Loucy (cell line): Measurements from ENCODE around the gene AUH.

ENCODE experiments used
- H2AFZ ChIP-seq: fragments of 200-600 bp; sonication (generic); 2 replicates; pipeline ENCODE4 v1.6.0; 2016; ENCODE audit warnings: antibody characterized with exemption, mild to moderate bottlenecking, low read length, moderate library complexity
- H3F3A ChIP-seq: fragments of 200-600 bp; 2 replicates; pipeline ENCODE4 v1.6.0; 2016; ENCODE audit warnings: antibody characterized with exemption, low read depth, mild to moderate bottlenecking
- H3K27me3 ChIP-seq: fragments of 200-600 bp; sonication (generic); 2 replicates; pipeline ENCODE4 v1.6.1; 2014; ENCODE audit warnings: low read length, mild to moderate bottlenecking; ENCODE audit not compliant: insufficient read depth, poor library complexity, severe bottlenecking
- H3K36me3 ChIP-seq: fragments of 200-600 bp; sonication (generic); 2 replicates; pipeline ENCODE4 v1.6.1; 2016; ENCODE audit warnings: low read length; ENCODE audit not compliant: insufficient read depth
- H3K4me1 ChIP-seq: fragments of 200-600 bp; sonication (generic); 2 replicates; pipeline ENCODE4 v1.5.1; 2014; ENCODE audit warnings: low read length, mild to moderate bottlenecking; ENCODE audit not compliant: insufficient read depth, poor library complexity, severe bottlenecking
- H3K4me2 ChIP-seq: fragments of 200-600 bp; sonication (generic); 2 replicates; pipeline ENCODE4 v1.6.0; 2014; ENCODE audit warnings: antibody characterized with exemption, low read length, low read depth, mild to moderate bottlenecking; ENCODE audit not compliant: poor library complexity, severe bottlenecking
- H3K4me3 ChIP-seq: fragments of 200-600 bp; sonication (generic); 2 replicates; pipeline ENCODE4 v1.5.1; 2014; ENCODE audit warnings: low read length, mild to moderate bottlenecking, mixed read lengths; ENCODE audit not compliant: poor library complexity, severe bottlenecking
- H3K79me2 ChIP-seq: fragments of 200-600 bp; sonication (generic); 2 replicates; pipeline ENCODE4 v1.6.1; 2014; ENCODE audit warnings: low read length; ENCODE audit not compliant: insufficient read depth
- H3K9ac ChIP-seq: fragments of 200-600 bp; sonication (generic); 2 replicates; pipeline ENCODE4 v1.6.0; 2014; ENCODE audit warnings: mild to moderate bottlenecking, low read depth, low read length, moderate library complexity; ENCODE audit not compliant: poor library complexity, severe bottlenecking
- H3K9me2 ChIP-seq: fragments of 200-600 bp; sonication (generic); replicated peaks from 2 replicates; pipeline ENCODE4 v1.6.1; 2016; ENCODE audit warnings: low read depth, low read length, mixed read lengths
- H3K9me3 ChIP-seq: fragments of 200-600 bp; sonication (generic); 2 replicates; pipeline ENCODE4 v1.6.1; 2014; ENCODE audit warnings: mild to moderate bottlenecking, antibody characterized with exemption, low read length, low read depth; ENCODE audit not compliant: insufficient read depth
- H4K20me1 ChIP-seq: fragments of 200-600 bp; sonication (generic); 2 replicates; pipeline ENCODE4 v1.6.0; 2014; ENCODE audit warnings: antibody characterized with exemption, low read length, mild to moderate bottlenecking; ENCODE audit not compliant: insufficient read depth, poor library complexity, severe bottlenecking
- EZH2phosphoT487 ChIP-seq: fragments of 200-600 bp; IDR thresholded peaks from 2 replicates; pipeline ENCODE4 v1.6.1; 2018; ENCODE audit warnings: antibody characterized with exemption, mild to moderate bottlenecking, moderate library complexity, borderline replicate concordance
- TF ChIP-seq, protein P1 (sequence below): fragments of 200-600 bp; sonication (generic); conservative IDR thresholded peaks from 2 replicates; pipeline ENCODE4 v1.5.1; 2014; ENCODE audit warnings: mild to moderate bottlenecking, antibody characterized with exemption, low read length

AUH gene

DNA sequence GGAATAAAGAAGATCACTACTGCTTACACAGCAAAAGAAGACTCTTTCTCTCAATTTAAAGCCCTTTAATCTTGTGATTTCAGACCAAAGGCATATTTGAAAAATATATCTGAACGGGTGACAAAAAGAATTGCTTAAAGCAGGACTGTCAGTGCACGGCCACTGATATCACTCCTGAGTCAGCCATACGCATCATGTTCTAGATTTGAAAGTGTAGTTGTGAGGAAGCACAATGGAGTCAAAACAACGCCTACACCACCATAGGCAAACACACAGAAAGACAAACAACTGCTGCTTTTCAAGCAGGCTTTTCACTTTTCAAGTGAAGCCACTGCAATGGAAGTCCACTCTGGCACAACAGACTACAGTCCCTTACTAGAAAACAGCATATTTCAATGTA lies 141.7 kb downstream of the AUH start:
- TF ChIP-seq, protein P1, sequence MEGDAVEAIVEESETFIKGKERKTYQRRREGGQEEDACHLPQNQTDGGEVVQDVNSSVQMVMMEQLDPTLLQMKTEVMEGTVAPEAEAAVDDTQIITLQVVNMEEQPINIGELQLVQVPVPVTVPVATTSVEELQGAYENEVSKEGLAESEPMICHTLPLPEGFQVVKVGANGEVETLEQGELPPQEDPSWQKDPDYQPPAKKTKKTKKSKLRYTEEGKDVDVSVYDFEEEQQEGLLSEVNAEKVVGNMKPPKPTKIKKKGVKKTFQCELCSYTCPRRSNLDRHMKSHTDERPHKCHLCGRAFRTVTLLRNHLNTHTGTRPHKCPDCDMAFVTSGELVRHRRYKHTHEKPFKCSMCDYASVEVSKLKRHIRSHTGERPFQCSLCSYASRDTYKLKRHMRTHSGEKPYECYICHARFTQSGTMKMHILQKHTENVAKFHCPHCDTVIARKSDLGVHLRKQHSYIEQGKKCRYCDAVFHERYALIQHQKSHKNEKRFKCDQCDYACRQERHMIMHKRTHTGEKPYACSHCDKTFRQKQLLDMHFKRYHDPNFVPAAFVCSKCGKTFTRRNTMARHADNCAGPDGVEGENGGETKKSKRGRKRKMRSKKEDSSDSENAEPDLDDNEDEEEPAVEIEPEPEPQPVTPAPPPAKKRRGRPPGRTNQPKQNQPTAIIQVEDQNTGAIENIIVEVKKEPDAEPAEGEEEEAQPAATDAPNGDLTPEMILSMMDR, result no peak
- no peak for TF ChIP-seq EZH2phosphoT487
- Histone ChIP-seq H3K4me3 (no peak overlapping the region), H4K20me1 (no peaks in the 10 kb centered on the region)

DNA sequence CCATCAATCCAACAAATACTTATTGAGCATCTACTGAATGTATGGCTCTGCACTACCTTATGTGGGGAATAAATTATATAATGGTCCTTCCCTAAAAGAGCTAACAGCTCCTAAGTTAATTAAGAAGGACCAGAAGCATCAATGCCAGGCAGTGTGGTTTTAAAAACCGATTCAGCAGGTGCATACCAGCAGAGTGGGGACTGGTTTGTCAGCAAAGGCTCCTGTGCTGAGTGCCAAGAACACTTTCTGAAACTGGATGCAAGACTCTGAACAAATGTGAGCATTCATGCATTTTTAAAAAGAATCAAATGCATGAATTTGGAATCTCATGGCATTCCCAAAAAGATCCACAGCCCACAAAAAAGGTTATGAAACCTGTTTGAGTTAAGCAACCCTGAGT lies 142.2 kb downstream of the AUH start:
- no peak for TF ChIP-seq EZH2phosphoT487
- TF ChIP-seq, protein P1, result no peak
- Histone ChIP-seq H3K4me1 (no peaks in the 10 kb centered on the region), H3K9me2 (no peaks in the 10 kb centered on the region), H3F3A (no peaks in the 10 kb centered on the region), H2AFZ (no peak overlapping the region), H3K27me3 (no peaks in the 10 kb centered on the region), H3K36me3 (peaks cover 19% of the 10 kb centered on the region; the same call in 1 of the 2 replicates), H4K20me1 (no peaks in the 10 kb centered on the region), H3K4me3 (no peak overlapping the region), H3K9ac (no peak overlapping the region), H3K79me2 (no peaks in the 10 kb centered on the region), H3K4me2 (no peak overlapping the region), H3K9me3 (no peaks in the 10 kb centered on the region)

More for the DNA sequence above, 141.7 kb downstream of the AUH start:
- Histone ChIP-seq H3K9me2 (no peaks in the 10 kb centered on the region), H2AFZ (no peak overlapping the region), H3K9ac (no peak overlapping the region), H3F3A (no peaks in the 10 kb centered on the region), H3K4me1 (no peaks in the 10 kb centered on the region), H3K27me3 (no peaks in the 10 kb centered on the region), H3K79me2 (no peaks in the 10 kb centered on the region), H3K36me3 (peaks cover 19% of the 10 kb centered on the region; the same call in 1 of the 2 replicates), H3K4me2 (no peak overlapping the region), H3K9me3 (no peaks in the 10 kb centered on the region)

DNA sequence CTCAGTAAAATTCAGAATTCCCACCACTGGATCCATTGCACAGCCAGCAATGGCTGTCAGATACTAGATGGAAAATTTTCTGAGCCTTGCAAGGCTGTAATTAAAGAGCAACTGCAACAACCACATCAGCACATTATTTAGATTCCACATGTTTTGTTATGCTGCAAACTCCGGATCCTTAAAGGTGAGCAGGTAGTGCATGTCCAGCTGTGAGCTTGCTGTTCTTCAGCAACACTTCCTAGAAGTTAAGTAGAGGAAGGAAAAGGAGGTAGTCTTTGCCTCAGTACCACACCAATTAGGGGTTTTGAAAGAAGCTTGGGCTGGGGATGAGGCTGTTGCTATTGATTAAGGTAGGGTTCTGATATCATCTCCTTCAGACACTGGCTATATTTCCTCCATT lies 144.3 kb downstream of the AUH start:
- Histone ChIP-seq H2AFZ (no peak overlapping the region), H3K4me2 (no peak overlapping the region), H3K9me2 (no peaks in the 10 kb centered on the region), H3K4me3 (no peak overlapping the region), H3K36me3 (peaks cover 19% of the 10 kb centered on the region; the same call in 1 of the 2 replicates), H3K9ac (no peak overlapping the region), H3F3A (no peaks in the 10 kb centered on the region), H3K27me3 (no peaks in the 10 kb centered on the region), H4K20me1 (no peaks in the 10 kb centered on the region), H3K4me1 (no peaks in the 10 kb centered on the region), H3K79me2 (no peaks in the 10 kb centered on the region), H3K9me3 (no peaks in the 10 kb centered on the region)
- TF ChIP-seq EZH2phosphoT487, result no peak
- TF ChIP-seq, protein P1, result no peak
